ENCODE data around the gene SPOCK1.

The SPOCK1 gene

DNA sequence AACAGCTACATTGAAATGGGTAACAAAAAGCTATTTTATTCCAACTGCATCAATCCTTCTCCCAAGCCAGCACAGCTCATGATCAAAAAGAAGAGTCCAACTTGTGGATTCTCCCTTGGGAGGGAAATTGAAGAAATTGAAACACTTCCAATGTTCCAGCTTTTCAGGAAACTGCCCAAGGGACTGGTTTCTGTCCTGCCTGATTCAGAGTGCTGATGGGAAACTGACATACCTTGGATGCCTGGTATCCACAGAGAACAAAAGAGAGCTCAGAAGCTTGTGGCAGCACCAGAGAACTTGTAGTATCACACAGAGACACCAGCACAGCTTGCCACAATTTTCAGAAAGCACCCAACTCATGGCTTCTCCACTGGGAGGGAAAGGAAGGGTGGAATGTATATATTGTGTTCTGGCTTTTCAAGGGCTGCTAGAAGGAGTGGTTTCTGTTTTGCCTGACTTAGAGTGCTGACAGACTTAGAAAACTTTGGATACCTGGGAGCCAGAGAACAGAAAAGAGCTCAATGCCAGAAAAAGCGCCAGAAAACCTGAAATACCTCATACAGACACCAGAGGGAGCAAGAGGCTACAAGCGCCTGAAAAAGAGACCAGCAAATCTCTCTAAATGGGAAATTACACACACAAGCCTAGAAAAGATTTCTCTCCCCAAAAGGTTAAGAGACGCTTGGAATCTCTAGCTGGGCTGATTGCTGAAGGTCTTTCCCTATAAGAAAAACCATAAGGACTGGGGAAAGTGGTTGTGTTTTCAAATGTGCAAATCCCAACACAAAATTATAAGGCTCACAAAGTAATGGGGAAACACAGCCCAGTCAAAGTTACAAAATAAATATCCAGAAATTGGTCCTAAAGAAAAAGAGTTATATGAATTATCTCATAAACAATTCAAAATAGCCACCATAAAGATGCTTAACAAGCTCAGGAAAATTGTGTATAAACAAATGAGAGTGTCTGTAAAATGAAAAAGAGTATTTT is 178.8 kb downstream of the SPOCK1 start:
- DNase-seq = peak; percentile 73

- no peak for DNase-seq
These were observed 181.1 kb downstream of the SPOCK1 start for GRCh38 chr5:137318027-137318426.

DNA sequence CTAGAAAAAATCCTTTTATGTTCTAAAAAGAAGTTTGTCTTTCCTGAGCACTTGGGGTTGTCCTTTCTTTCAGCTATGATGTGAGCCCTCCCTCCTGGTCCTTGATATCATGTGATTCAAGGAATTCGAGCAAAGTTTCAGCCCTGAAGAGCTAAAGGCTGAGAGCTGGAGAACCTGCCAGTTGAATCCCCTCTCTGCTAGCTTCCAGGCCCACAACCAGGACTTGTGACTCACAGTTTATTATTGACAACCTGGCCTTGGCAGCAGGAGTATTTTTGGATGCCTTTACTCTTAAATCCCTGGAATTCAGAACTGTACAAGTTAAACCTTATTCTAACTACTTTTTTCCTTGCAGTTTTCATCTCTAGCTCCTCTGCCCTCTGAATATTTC is 182.8 kb downstream of the SPOCK1 start:
- no peak for DNase-seq

DNA sequence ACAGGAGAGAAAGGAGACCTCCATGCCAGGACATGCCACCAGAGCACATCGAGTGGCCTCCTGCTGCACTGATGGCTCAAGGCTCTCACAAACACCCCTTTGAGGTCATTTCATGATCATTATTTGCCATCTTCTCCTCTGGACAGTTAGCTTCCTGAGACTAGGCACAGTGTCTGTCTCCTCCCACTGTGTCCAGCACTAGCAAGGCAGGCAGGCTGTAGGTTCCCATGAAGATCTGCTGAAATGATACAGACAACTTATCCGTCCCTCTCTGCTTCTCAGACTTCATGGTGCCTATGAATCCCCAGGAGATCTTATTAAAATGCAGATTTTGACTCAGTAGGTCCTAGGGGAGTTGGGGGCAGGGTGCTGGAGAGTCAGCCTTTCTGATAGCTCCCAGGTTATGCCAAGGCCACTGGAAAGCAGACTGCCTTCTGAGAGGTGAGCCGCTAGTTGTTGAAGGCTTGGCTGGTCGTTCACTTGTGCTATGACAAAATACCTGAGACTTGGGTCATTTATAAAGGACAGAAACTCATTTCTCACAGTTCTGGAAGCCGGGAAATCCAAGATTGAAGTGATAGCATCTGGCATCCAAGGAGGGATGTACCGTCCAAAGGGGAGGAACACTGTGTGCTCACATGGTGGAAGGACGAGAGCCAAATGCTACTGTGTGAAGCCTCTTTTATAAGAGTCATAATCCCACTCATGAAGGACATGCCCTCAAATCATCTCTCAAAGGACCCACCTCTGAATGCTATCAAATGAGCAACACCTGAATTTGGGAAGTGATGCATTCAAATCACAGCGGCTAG is 183.4 kb downstream of the SPOCK1 start:
- no peak for DNase-seq

- no peak for DNase-seq
These were observed 184.0 kb downstream of the SPOCK1 start for GRCh38 chr5:137315109-137315508.

GRCh38 chr5:137313526-137314175 is 185.5 kb downstream of the SPOCK1 start:
- DNase-seq = no peak

DNA sequence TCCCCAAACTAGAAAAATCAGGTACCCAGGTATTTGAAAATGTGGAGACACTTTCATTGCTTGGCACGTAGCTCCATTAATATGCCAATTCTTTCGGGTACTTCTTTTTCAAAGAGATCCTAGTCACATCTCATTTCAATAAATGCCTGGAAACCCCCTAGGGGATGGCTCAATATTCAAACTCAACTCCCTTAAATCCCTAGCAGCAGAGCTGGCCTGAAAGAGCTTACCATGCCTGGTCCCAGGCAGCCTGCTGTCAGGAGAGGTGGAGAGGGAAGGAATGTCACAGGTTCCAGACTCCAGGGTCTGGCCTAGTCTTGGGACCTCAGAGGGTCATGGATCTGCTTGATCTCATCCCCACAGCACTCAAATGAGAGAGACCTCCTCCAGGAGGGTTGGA is 187.1 kb downstream of the SPOCK1 start:
- no peak for DNase-seq

GRCh38 chr5:137310051-137310730 is 188.9 kb downstream of the SPOCK1 start:
- DNase-seq = peak; percentile 97

- DNase-seq = no peak
These were observed 189.8 kb downstream of the SPOCK1 start for GRCh38 chr5:137309290-137309689.

DNA sequence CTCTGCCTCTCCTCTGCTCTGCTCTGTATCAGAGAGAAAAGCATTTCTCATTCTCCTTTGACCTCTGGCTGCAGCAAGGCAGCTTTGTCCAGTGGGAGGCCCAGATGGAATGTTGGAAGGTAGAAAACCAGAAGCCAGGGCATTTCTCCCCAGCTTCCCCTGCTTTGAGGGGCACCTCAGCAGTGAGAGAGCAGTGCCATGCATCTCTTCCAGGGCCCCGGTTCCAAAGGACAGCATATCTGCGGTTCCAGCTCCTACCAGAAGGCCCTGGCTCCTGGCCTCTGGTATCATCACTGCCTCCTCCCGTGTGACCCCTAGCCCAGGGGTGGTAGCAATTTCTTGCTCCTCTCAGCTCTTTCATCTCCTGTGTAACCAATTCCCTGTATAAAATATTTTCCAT is 190.8 kb downstream of the SPOCK1 start:
- DNase-seq = no peak

- DNase-seq = no peak
These were observed 192.2 kb downstream of the SPOCK1 start for GRCh38 chr5:137306903-137307302.

DNA sequence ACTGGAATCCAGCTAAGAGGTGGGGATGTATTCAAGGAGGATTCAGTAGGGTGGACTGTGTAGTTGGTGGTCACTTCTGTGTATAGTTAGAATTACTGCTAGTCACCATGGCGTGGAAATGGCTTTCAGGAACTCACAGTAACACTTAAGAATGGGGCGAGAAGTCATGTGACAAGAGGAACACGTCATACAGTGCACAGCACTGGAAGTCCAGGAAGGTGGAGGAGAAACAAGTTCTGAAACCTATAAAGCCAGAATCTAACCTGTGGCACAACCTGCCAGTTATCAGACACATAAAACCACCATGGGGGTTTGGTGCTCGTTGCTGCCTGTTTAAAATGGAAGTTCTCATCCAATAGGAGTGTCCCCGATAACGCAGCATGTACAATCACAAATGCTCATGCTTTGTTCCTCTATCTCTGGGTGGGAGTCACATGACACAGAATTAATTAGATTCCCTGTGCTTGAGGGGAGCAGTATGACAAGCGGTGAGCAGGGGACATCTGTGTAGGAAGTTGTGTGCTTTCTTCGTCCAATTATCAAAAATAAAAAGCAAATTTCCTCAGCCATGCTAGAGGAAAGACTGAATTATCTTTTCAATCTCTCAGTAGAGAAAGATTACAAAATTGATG is 193.0 kb downstream of the SPOCK1 start:
- no peak for DNase-seq

- no peak for DNase-seq
These were observed 194.8 kb downstream of the SPOCK1 start for GRCh38 chr5:137304226-137304874.

- DNase-seq = no peak
These were observed 195.6 kb downstream of the SPOCK1 start for GRCh38 chr5:137303509-137303908.

- peak; percentile 73 for DNase-seq
These were observed 198.5 kb downstream of the SPOCK1 start for GRCh38 chr5:137300411-137301240.

DNA sequence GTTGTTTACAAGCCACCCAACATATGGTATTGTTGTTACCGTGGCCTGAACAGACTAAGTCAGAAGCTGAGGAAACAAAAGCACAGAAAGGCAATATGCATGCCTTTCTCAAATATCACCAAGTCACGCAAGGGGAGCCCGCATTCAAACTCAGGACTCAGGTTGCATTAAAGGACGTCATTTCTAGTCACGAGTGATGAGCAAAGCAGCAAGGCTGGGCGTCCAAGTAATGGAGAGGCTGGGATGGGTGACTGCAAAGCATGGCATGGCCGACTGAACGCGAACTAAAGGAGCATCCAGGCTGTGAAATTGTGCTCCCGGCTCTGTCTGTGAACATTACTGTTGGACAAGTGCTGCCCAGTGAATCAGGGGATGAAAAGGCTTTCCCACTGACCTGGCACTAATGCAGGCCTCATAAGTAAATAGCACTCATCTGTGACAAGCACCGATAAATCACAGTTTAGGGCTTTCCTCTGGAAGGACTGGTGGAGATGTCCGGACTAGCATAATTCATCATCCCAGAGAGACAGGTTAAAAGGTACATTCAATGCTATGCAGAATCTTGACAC is 202.8 kb downstream of the SPOCK1 start:
- no peak for DNase-seq

DNA sequence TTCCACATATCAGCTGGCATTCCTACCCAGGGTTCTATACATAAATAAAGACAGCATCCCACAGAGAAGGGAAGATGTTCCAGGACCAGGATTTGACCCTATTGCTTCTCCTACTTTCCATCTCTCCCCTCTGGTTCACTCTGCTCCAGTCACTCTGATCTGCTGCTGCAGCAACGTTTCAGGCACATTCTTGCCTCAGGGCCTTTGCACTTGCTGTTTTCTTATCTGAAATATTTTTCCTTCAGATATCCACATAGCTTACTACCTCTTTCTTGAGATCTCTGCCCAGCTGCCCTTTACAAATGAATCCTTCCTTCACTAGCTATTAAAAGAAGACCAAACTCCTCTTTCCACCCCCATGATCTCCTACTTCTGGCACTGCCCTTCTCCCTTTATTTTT is 204.5 kb downstream of the SPOCK1 start:
- DNase-seq = no peak

- no peak for DNase-seq
These were observed 206.6 kb downstream of the SPOCK1 start for GRCh38 chr5:137292461-137293027.

- no peak for DNase-seq
These were observed 207.7 kb downstream of the SPOCK1 start for GRCh38 chr5:137291436-137291835.

- DNase-seq = no peak
These were observed 208.1 kb downstream of the SPOCK1 start for GRCh38 chr5:137291031-137291430.

Data from fibroblast of skin of scalp (primary cell).